Mesodermal cell (in vitro differentiated cells): ENCODE data around the gene DDX10.
A peak's percentile ranks its signal among the peaks of the same experiment; 100 is the strongest.
"Not testable (repeated sequence)": the region's sequence is repeated elsewhere in the genome, so short reads cannot be mapped to it uniquely, and the experiment has no call there.

Experiments used
- H3K27ac ChIP-seq: 2 replicates; pipeline ENCODE4 v1.7.0; 2013; ENCODE audit warnings: mild to moderate bottlenecking, low read depth, low read length, moderate library complexity; ENCODE audit not compliant: severe bottlenecking
- H3K36me3 ChIP-seq: 2 replicates; pipeline ENCODE4 v1.7.1; 2013; ENCODE audit warnings: mild to moderate bottlenecking, low read length, moderate library complexity; ENCODE audit not compliant: control insufficient read depth, insufficient read depth
- H3K4me1 ChIP-seq: one replicate; pipeline ENCODE4 v1.7.1; 2013; ENCODE audit warnings: mild to moderate bottlenecking, low read length; ENCODE audit not compliant: insufficient read depth, control insufficient read depth, poor library complexity, severe bottlenecking
- H3K4me3 ChIP-seq: 2 replicates; pipeline ENCODE4 v1.7.0; 2013; ENCODE audit warnings: low read length, control low read depth, mild to moderate bottlenecking; ENCODE audit not compliant: insufficient read depth, poor library complexity, severe bottlenecking; ENCODE audit errors: extremely low read depth
- H3K9me3 ChIP-seq: 2 replicates; pipeline ENCODE4 v1.7.1; 2013; ENCODE audit warnings: mild to moderate bottlenecking, low read length, moderate library complexity; ENCODE audit not compliant: control insufficient read depth
- WGBS, 2 experiments: methylation state at CpG; one replicate each; pipeline ENCODE4 v1.1.5; 2013; ENCODE audit warnings: missing lambda C conversion rate in 2 of 2; ENCODE audit not compliant: insufficient coverage in 2 of 2; 5-methylcytosine and 5-hydroxymethylcytosine counted together

Gene DDX10

DNA sequence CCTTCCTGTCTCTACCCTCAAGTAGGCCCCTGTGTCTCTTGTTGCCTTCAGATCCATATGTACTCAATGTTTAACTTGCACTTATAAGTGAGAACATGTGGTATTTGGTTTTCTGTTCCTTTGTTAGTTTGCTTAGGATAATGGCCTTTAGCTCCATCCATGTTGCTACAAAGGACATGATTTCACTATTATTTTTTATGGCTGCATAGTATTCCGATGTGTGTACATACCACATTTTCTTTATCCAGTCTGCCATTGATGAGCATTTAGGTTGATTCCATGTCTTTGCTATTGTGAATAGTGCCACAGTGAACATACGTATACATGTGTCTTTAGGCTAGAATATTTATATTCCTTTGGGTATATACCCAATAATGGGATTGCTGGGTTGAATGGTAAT, 75.3 kb downstream of the DDX10 start:
- H3K4me1 ChIP-seq, H3K4me3 ChIP-seq, H3K27ac ChIP-seq, H3K9me3 ChIP-seq: not testable (repeated sequence)
- H3K36me3 ChIP-seq: peaks cover 10% of the 10 kb centered on the region
- WGBS, 2 experiments: no CpG with 5 or more reads among the region's 2 CpGs

DNA sequence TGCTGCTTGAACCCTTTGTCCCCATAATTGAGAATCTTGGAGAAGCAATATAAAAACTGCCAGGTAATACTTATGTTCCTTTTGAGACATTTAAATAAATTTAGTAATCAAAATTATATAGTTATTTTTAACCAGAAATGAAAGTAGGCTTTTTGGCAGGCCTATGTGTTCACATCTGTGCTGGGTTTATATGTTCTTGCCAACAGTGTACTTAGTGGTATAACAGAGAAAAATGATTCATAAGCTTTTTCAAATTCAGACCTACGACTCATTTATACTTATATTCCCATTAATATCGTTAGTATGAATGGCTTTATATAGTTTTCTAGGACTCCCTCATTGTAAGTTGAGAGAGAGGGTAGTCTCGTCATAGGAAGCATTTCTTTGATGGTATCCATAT, 79.0 kb downstream of the DDX10 start:
- no peak overlapping the region for H3K4me3 ChIP-seq
- WGBS, 2 experiments: 100% methylated on average over 1 of the region's 3 CpGs; no CpG with 5 or more reads in 1 of the 2 experiments
- H3K9me3 ChIP-seq: no peaks in the 10 kb centered on the region
- H3K36me3 ChIP-seq: peaks cover 3% of the 10 kb centered on the region
- H3K27ac ChIP-seq: no peak overlapping the region
- no peaks in the 10 kb centered on the region for H3K4me1 ChIP-seq

DNA sequence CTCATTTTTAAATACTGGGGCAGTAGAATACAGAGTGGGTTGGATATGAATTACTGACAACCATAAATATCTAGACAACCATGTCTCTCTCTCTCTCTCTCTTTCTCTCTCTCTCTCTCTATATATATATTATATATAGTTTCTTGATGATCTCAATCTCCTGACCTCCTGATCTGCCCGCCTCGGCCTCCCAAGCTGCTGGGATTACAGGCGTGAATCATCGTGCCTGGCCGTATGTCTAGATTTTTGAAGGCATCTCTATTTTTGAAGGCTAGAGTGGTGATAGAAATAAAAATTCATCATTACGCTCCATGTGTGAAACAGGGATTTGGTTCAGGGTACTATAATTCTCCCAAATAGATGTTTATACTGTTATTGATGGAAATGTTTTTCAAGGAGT, 84.1 kb downstream of the DDX10 start:
- H3K4me3 ChIP-seq: no peak overlapping the region
- WGBS, 2 experiments: 95% methylated on average over 4 of the region's 6 CpGs; no CpG with 5 or more reads in 1 of the 2 experiments
- H3K4me1 ChIP-seq: no peaks in the 10 kb centered on the region
- H3K9me3 ChIP-seq: no peaks in the 10 kb centered on the region
- H3K36me3 ChIP-seq: no peaks in the 10 kb centered on the region
- H3K27ac ChIP-seq: no peak overlapping the region

DNA sequence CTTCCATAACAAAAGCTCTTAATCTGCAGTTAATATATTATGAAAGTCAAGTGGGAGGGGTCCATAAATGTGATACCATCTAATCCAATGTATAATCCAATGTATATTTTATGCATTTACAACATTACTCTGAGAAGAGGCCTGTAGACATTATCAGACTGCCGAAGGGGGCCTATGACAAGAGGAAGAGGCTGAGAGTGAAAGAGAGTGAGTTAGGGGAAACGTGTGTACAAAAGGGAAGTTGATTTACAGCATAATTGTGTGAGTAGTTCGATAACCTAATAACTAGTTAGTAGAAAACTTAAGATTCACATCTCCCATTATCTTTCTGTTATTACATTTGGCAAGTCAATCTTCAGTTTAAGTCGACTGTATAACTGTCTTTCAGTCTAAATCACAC, 86.6 kb downstream of the DDX10 start:
- H3K4me3 ChIP-seq: no peak overlapping the region
- H3K27ac ChIP-seq: no peak overlapping the region
- no peaks in the 10 kb centered on the region for H3K4me1 ChIP-seq
- H3K9me3 ChIP-seq: no peaks in the 10 kb centered on the region
- 100% methylated on average over 1 of the region's 4 CpGs; no CpG with 5 or more reads in 1 of the 2 experiments for WGBS, 2 experiments
- no peaks in the 10 kb centered on the region for H3K36me3 ChIP-seq

DNA sequence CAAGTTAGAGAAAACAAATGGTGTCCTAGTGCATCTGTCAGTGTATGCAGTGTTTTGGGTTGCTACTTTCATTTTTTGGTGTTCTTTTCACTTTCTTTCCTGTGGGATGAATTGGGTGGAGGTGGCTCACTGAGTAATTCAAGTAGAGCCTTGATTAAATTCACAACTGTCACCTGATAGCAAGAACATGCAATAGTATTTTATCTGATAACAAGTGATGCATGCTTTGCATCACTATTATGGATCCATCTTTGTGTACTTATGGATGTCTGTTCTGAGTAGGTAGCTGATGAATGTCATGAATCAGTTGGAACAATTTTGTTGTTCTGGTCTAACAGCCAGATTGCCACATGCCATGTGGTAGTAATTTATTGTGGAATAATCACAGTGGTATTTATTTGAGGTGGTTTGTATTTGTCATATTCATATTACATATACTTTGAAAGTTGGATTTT, 87.5 kb downstream of the DDX10 start:
- H3K9me3 ChIP-seq: no peaks in the 10 kb centered on the region
- no peaks in the 10 kb centered on the region for H3K36me3 ChIP-seq
- no peaks in the 10 kb centered on the region for H3K4me1 ChIP-seq
- no peak overlapping the region for H3K27ac ChIP-seq
- no peak overlapping the region for H3K4me3 ChIP-seq

DNA sequence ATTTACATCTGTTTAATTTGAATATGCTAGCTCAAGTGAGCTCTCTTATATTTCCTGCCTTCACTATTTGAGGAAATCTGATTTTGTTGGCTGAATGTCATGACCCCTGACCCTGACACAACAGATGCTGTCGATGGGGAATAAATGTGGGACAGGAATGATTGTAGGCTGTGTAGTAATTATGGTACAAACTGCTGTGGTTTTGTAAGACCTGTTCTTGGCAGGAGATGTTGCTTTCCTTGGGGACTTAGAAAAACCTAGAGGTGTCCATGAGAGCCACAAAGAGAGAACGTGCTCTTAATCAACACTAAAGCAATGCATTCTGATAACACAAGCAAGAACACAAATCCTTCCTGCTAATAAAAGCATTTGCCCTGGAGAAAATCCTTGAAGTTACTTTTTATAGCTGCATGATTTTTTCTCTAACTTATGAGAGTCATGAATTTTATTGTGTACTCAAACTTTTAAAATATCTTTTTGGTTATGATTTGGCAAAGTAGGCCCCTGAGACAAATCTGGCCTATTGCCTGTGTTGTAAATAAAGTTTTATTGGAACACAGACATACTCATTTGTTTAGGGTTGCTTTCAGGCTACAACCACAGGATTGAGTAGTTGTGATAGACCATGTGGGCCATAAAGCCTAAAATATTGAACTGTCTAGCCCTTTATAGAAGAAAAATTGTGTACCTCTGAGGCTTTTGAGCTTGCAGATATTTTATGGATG, 90.2 kb downstream of the DDX10 start:
- 86 to 100% methylated on average over 1 of the region's 2 CpGs for WGBS, 2 experiments
- peak overlapping the region; percentile 13 for H3K27ac ChIP-seq

DNA sequence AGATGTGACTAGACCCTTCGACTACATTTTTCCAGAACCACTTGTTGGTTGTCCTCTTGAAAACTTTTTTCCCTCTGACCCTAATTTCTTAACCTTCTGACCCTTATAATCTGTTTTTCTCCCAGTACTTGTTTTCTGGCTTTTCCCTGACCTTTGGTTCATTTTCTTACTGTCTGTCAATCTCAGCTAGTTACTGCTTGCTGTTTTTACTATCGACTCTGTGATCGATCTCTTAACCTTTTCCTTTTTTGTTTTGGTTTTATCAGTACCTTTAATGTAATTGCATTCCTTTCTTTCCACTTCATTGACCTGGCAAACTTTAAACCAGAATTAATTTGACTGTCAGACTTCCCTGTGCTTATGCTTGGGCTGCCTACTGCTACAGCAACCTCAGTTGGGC, 92.8 kb downstream of the DDX10 start:
- Histone ChIP-seq H3K4me3 (no peak overlapping the region), H3K4me1 (no peaks in the 10 kb centered on the region), H3K36me3 (no peaks in the 10 kb centered on the region), H3K27ac (no peak overlapping the region), H3K9me3 (no peaks in the 10 kb centered on the region)
- 86 to 100% methylated on average over 1 to 3 of the region's 3 CpGs for WGBS, 2 experiments

More for the DNA sequence above, 90.2 kb downstream of the DDX10 start:
- no peaks in the 10 kb centered on the region for H3K9me3 ChIP-seq
- no peaks in the 10 kb centered on the region for H3K36me3 ChIP-seq
- H3K4me3 ChIP-seq: no peak overlapping the region
- no peaks in the 10 kb centered on the region for H3K4me1 ChIP-seq

DNA sequence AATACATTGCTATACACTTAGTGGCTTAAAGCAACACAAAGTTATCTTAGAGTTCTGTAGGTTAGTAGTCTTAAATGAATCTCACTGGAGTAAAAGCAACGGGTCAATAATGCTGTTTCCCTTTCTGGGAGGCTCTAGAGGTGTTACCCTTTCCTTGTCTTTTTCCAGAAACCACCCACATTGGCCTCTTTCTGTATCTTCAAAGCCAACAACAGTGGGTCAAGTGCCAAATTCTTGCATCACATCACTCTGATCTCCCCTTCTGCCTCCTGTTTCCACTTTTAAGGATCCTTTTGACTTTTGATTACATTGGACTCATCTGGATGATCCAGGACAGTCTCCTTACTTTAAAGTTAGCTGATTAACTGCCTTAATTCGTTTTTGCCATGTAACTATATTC, 93.6 kb downstream of the DDX10 start:
- 85% methylated on average over 2 of the region's 2 CpGs; no CpG with 5 or more reads in 1 of the 2 experiments for WGBS, 2 experiments
- no peaks in the 10 kb centered on the region for H3K4me1 ChIP-seq
- H3K36me3 ChIP-seq: no peaks in the 10 kb centered on the region
- no peak overlapping the region for H3K27ac ChIP-seq
- no peak overlapping the region for H3K4me3 ChIP-seq
- no peaks in the 10 kb centered on the region for H3K9me3 ChIP-seq

DNA sequence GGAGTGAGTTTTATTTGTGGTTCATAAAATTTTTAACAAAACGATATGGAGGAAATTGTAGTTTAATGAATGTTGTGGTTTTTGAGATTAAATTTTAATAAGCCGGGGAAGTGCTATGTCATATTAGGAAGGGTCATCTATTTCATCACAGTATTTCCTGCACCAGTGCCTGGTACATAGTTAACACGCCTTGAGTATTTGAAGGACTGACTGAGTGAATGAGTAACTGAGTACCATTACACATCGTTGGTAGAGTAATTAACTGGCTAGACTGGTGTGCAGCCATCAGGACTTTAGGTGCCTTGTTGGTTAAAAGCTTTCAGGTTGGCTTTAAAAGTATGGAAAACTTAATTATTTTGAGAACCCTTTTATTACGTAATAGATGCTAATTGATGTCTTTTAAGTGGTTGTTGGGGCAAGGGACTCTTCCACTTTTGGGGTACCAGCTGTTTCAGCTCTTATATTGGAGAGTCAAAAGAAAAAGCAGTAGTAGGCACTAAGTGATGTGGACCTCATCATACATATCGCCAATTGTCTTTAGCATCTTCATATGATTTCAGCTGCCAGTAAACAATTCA, 101.8 kb downstream of the DDX10 start:
- WGBS, 2 experiments: 92 to 97% methylated on average over 2 to 4 of the region's 6 CpGs
- no peaks in the 10 kb centered on the region for H3K4me1 ChIP-seq
- no peak overlapping the region for H3K27ac ChIP-seq
- H3K9me3 ChIP-seq: no peaks in the 10 kb centered on the region
- no peaks in the 10 kb centered on the region for H3K36me3 ChIP-seq
- H3K4me3 ChIP-seq: no peak overlapping the region

DNA sequence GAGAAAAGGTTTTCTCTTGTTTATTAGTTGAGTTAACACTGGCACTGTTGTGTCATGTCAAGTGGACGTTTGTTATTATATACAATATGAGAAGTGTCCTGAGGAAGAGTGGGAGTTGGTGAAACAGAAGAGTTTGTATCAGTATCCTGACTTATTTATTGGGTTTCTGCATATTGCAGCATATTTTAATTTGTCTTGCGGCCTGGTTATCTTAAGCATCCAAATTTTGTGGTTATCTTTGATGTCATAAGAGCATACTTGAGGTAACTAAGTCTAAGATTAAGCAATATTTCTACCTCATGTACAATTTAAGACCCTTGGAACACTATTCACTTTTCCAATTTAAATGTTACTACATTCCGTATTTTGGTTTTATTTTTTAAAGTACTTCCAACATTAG, 103.5 kb downstream of the DDX10 start:
- H3K36me3 ChIP-seq: no peaks in the 10 kb centered on the region
- H3K4me1 ChIP-seq: no peaks in the 10 kb centered on the region
- H3K9me3 ChIP-seq: no peaks in the 10 kb centered on the region
- no peak overlapping the region for H3K4me3 ChIP-seq
- 88% methylated on average over 1 of the region's 3 CpGs; no CpG with 5 or more reads in 1 of the 2 experiments for WGBS, 2 experiments
- H3K27ac ChIP-seq: no peak overlapping the region

DNA sequence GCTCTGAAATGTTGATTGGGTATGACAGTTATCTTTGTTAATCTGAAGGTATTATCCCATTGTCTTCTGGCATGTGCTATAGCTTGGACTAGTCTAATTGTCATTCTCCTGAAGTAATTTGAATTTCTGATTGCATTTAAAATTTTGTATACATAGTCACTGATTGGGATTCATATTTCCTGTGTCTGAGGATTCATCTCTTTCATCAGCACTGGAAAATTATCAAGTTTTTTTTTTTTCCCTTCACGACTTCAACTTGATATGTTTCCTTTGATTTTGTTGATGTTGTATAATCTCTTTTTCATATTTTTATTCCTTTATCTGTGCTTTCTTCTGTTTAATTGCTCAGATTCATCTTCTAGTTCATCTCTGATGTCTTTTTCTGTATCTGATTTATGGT, 104.1 kb downstream of the DDX10 start:
- no CpG with 5 or more reads among the region's 1 CpG for WGBS, 2 experiments
- H3K4me1 ChIP-seq: peaks cover under 1% of the 10 kb centered on the region
- H3K27ac ChIP-seq: no peak overlapping the region
- H3K4me3 ChIP-seq: no peak overlapping the region
- no peaks in the 10 kb centered on the region for H3K36me3 ChIP-seq
- no peaks in the 10 kb centered on the region for H3K9me3 ChIP-seq
